ENCODE results near the gene GNG13. TPM values are rescaled to one million over a fixed set of nuclear protein-coding genes. Genes with fewer than 3 reads are reported as not detected.

Gene GNG13
- total and polyA plus RNA-seq, 2 of the 4 experiments (the other 2 are of a cell fraction): not detected

DNA sequence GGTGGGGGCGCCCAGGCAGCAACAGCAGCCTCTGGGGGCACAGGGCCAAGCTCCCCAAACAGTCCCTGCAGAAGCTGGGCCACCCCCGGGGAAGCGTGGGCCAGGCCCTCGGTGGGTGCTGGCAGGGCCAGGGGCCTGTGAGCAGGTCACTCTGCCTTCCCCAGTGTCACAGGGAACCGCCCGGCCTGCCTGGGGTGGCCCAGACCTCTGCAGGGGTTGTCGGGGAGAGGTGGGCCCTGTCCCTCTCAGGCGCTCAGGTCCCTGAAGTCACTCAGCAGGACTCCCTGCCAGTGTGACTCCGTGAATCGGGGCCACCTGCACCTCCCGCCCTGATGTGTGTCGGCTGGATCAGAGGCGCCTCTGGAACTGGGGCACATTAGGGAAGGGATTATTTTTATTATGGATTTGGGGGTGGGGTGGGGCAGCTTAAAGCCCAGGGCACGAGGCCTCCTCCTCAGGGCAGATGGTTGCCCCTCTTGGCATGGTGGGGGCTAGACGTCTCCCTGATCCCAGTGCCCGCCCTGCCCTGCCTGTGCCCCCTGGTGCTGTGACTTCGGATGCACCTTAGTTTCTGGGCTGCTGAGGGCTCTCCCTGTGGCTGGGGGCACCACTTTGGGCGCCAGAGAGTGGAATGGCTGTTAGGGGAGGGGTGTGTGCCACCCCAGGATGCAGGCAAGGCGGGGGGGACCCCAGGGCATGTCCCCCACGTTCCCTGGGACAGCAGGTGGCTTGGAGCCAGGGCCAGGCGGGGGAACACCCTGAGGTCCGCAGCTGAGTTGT lies 1.2 kb upstream of the GNG13 start:
- Histone ChIP-seq H3K4me1 (ENCODE audit: control insufficient read depth, insufficient read depth, low read length) (no peaks in the 10 kb centered on the region), H3K4me2 (ENCODE audit: low read depth, low read length) (no peak overlapping the region), H2BK15ac (ENCODE audit: low read depth, low read length) (no peak overlapping the region), H3K27ac (ENCODE audit: insufficient read depth, low read length) (no peak overlapping the region), H3K9me1 (ENCODE audit: insufficient read depth, low read length) (no peaks in the 10 kb centered on the region), H3K14ac (replicated peaks; ENCODE audit: low read depth, low read length) (no peak overlapping the region), H3K79me1 (ENCODE audit: low read depth in 1 of 2, low read length in 2 of 2) (no peaks in the 10 kb centered on the region), H3K4me3 (ENCODE audit: insufficient read depth, low read depth, low read length) (no peak overlapping the region), H3K56ac (ENCODE audit: extremely low read depth, insufficient read depth, low read length) (no peak overlapping the region; the same call in 1 of the 2 replicates), H2BK20ac (ENCODE audit: low read depth, low read length) (no peak overlapping the region), H4K91ac (ENCODE audit: insufficient read depth, low read depth, low read length) (no peak overlapping the region), H3K9ac (ENCODE audit: low read depth, low read length) (no peak overlapping the region), H3K27me3 (ENCODE audit: control insufficient read depth, insufficient read depth, low read length) (peaks cover 20% of the 10 kb centered on the region), H3K4ac (ENCODE audit: low read depth, low read length) (no peak overlapping the region), H2BK120ac (ENCODE audit: low read depth, low read length) (no peak overlapping the region), H4K5ac (ENCODE audit: low read depth, low read length) (no peak overlapping the region), H3K36me3 (ENCODE audit: control insufficient read depth, insufficient read depth, low read length) (peaks cover 1% of the 10 kb centered on the region; the same call in 1 of the 2 replicates), H2AK5ac (ENCODE audit: low read depth, low read length) (no peak overlapping the region), H4K20me1 (ENCODE audit: insufficient read depth, low read length) (no peaks in the 10 kb centered on the region), H3K23ac (ENCODE audit: low read depth, low read length) (no peak overlapping the region), H2AK9ac (replicated peaks; ENCODE audit: low read depth, low read length, poor library complexity) (no peak overlapping the region), H3K18ac (ENCODE audit: low read depth, low read length) (no peak overlapping the region), H4K8ac (ENCODE audit: low read depth in 2 of 2, low read length in 2 of 2) (no peak overlapping the region), H3K9me3 (ENCODE audit: control insufficient read depth, insufficient read depth, low read length) (no peaks in the 10 kb centered on the region), H2BK5ac (ENCODE audit: low read depth, low read length, poor library complexity, severe bottlenecking) (no peak overlapping the region), H2AFZ (replicated peaks; ENCODE audit: low read length, poor library complexity) (no peak overlapping the region)
- POLR2A ChIA-PET (ENCODE audit: unreplicated experiment): no interaction called here
- 67% methylated on average over 2 of the region's 22 CpGs; no CpG with 5 or more reads in 1 of the 2 experiments for WGBS, 2 experiments (ENCODE audit: extremely low coverage in 2 of 2, insufficient read length in 1 of 2)
- dilution Hi-C loops (cut with HindIII; ENCODE audit: low sequenced_read_pairs, unreplicated experiment) (no loop called here), in situ Hi-C loops (cut with MboI; ENCODE audit: low sequenced_read_pairs) (loop anchor here (25.0 kb wide), 1 partner anchor 411 kb away; no protein-coding TSS in a partner anchor), intact Hi-C loops (cut with micrococcal nuclease) (no loop called here)
- ATAC-seq (ENCODE audit: low read depth) (no peak), DNase-seq (no peak)
- CTCF ChIA-PET: no interaction called here
- BruUV-seq (replicated peaks): no TSS peak
- TF ChIP-seq, protein P1, sequence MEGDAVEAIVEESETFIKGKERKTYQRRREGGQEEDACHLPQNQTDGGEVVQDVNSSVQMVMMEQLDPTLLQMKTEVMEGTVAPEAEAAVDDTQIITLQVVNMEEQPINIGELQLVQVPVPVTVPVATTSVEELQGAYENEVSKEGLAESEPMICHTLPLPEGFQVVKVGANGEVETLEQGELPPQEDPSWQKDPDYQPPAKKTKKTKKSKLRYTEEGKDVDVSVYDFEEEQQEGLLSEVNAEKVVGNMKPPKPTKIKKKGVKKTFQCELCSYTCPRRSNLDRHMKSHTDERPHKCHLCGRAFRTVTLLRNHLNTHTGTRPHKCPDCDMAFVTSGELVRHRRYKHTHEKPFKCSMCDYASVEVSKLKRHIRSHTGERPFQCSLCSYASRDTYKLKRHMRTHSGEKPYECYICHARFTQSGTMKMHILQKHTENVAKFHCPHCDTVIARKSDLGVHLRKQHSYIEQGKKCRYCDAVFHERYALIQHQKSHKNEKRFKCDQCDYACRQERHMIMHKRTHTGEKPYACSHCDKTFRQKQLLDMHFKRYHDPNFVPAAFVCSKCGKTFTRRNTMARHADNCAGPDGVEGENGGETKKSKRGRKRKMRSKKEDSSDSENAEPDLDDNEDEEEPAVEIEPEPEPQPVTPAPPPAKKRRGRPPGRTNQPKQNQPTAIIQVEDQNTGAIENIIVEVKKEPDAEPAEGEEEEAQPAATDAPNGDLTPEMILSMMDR (conservative IDR thresholded peaks at IDR 0.05; ENCODE audit: low read depth, low read length): no peak
- TF ChIP-seq RAD21 (IDR thresholded peaks at IDR 0.05; ENCODE audit: low read length) (no peak), MAZ (IDR thresholded peaks at IDR 0.05; ENCODE audit: borderline replicate concordance, low read depth, low read length) (no peak), FOS (IDR thresholded peaks at IDR 0.05; ENCODE audit: low read depth, low read length) (no peak), MAFK (IDR thresholded peaks at IDR 0.05; ENCODE audit: low read depth, low read length) (no peak), POLR2A (IDR thresholded peaks at IDR 0.05; ENCODE audit: low read depth, low read length) (no peak)
- TF ChIP-seq, protein P2, sequence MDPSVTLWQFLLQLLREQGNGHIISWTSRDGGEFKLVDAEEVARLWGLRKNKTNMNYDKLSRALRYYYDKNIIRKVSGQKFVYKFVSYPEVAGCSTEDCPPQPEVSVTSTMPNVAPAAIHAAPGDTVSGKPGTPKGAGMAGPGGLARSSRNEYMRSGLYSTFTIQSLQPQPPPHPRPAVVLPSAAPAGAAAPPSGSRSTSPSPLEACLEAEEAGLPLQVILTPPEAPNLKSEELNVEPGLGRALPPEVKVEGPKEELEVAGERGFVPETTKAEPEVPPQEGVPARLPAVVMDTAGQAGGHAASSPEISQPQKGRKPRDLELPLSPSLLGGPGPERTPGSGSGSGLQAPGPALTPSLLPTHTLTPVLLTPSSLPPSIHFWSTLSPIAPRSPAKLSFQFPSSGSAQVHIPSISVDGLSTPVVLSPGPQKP (IDR thresholded peaks at IDR 0.05; ENCODE audit: borderline replicate concordance, low read depth, low read length): no peak

All from IMR-90 (cell line).